GM12878 (cell line): ENCODE results near the gene ARAP2. TPM values are rescaled to one million over a fixed set of nuclear protein-coding genes. Genes with fewer than 3 reads are reported as not detected.

ENCODE experiments used
- ATAC-seq: fragments of 200-7000 bp; cut with Tn5 transposase; 3 replicates; pipeline ENCODE4 v1.9.1; 2020; ENCODE audit warnings: mild to moderate bottlenecking, moderate library complexity
- BruUV-seq: library from RNA; stranded (reverse); fragments of 400-500 nt; replicated peaks from 2 replicates; lab custom pipeline; 2021; lab: Mats Ljungman, UMichigan
- CTCF ChIA-PET: fragments of 300-600 bp; sonication (Branson Sonifier 250); formaldehyde crosslinking; extraction: SDS; loops from one replicate; lab custom pipeline; 2021; ENCODE audit warnings: inconsistent platforms; lab: Yijun Ruan, JAX
- POLR2A ChIA-PET: fragments of 350-600 bp; formaldehyde crosslinking; extraction: SDS; loops from one replicate; lab custom pipeline; 2021; ENCODE audit warnings: inconsistent platforms; lab: Charles Lee
- RAD21 ChIA-PET: fragments of 300-600 bp; sonication (Branson Sonifier 250); formaldehyde crosslinking; loops from one replicate; lab custom pipeline; 2023; ENCODE audit warnings: antibody characterized with exemption; ENCODE audit not compliant: unreplicated experiment; lab: Charles Lee
- SMC1A ChIA-PET: fragments of 300-600 bp; sonication (Branson Sonifier 250); formaldehyde crosslinking; loops from one replicate; lab custom pipeline; 2023; ENCODE audit not compliant: unreplicated experiment, uncharacterized antibody; lab: Charles Lee
- DNase-seq: peaks from one replicate; pipeline ENCODE4 v3.0.0-alpha.2; 2011; ENCODE audit warnings: low read depth, low spot score
- FAIRE-seq: peaks from 3 replicates; lab custom pipeline; 2011; peaks lifted over from hg19 to GRCh38; lab: Jason Lieb, UNC
- H2AFZ ChIP-seq: 2 replicates; pipeline ENCODE4 v1.6.0; 2011; ENCODE audit warnings: low read depth, low read length, control low read depth; ENCODE audit not compliant: control insufficient read depth
- H3K27ac ChIP-seq: 2 replicates; pipeline ENCODE4 v1.5.1; 2011; ENCODE audit warnings: control low read depth; ENCODE audit not compliant: control insufficient read depth, insufficient read depth
- H3K27me3 ChIP-seq, 2 experiments: replicated peaks in 1 of 2; 2 replicates each; pipeline versions ENCODE4 v1.6.0 to v1.6.1; 2011; ENCODE audit warnings: low read length in 1 of 2; ENCODE audit not compliant: control insufficient read depth in 2 of 2, insufficient read depth in 2 of 2
- H3K36me3 ChIP-seq, 2 experiments: 2 replicates each; pipeline ENCODE4 v1.5.1; 2011; ENCODE audit warnings: low read length in 1 of 2; ENCODE audit not compliant: control insufficient read depth in 2 of 2, insufficient read depth in 2 of 2
- H3K4me1 ChIP-seq: 2 replicates; pipeline ENCODE4 v1.6.1; 2011; ENCODE audit warnings: mild to moderate bottlenecking, low read length, moderate library complexity, mixed read lengths; ENCODE audit not compliant: control insufficient read depth, insufficient read depth
- H3K4me2 ChIP-seq: 2 replicates; pipeline ENCODE4 v1.6.0; 2011; ENCODE audit warnings: control low read depth; ENCODE audit not compliant: control insufficient read depth, insufficient read depth
- H3K4me3 ChIP-seq: fragments of 200-600 bp; sonication (generic); 2 replicates; pipeline ENCODE4 v1.5.1; 2016
- H3K79me2 ChIP-seq: 2 replicates; pipeline ENCODE4 v1.6.0; 2011; ENCODE audit warnings: low read length; ENCODE audit not compliant: control insufficient read depth, insufficient read depth
- H3K9ac ChIP-seq: 2 replicates; pipeline ENCODE4 v1.8.0; 2011; ENCODE audit warnings: low read length, control low read depth, mixed read lengths; ENCODE audit not compliant: control insufficient read depth, insufficient read depth
- H3K9me3 ChIP-seq: replicated peaks from 3 replicates; pipeline ENCODE4 v1.5.1; 2011; ENCODE audit warnings: mild to moderate bottlenecking, low read length; ENCODE audit not compliant: control insufficient read depth, insufficient read depth
- H4K20me1 ChIP-seq: 2 replicates; pipeline ENCODE4 v1.6.0; 2011; ENCODE audit not compliant: control insufficient read depth, insufficient read depth
- DPF2 ChIP-seq: fragments of 450-650 bp; IDR thresholded peaks from 2 replicates; pipeline ENCODE4 v1.6.1; 2017; ENCODE audit warnings: mild to moderate bottlenecking
- E4F1 ChIP-seq: fragments of 450-650 bp; IDR thresholded peaks from 2 replicates; pipeline ENCODE4 v1.6.1; 2018; ENCODE audit warnings: borderline replicate concordance, mild to moderate bottlenecking; ENCODE audit not compliant: partially characterized antibody
- FOXK2 ChIP-seq: fragments of 450-650 bp; IDR thresholded peaks from 2 replicates; pipeline ENCODE4 v1.6.1; 2017; ENCODE audit warnings: mild to moderate bottlenecking, moderate library complexity
- HDAC2 ChIP-seq: fragments of 200-600 bp; sonication (generic); IDR thresholded peaks from 2 replicates; pipeline ENCODE4 v1.6.1; 2017
- HDGF ChIP-seq: fragments of 450-650 bp; IDR thresholded peaks from 2 replicates; pipeline ENCODE4 v1.6.1; 2016; ENCODE audit warnings: antibody characterized with exemption
- JUND ChIP-seq: IDR thresholded peaks from 2 replicates; pipeline ENCODE4 v1.6.1; 2012; ENCODE audit warnings: low read depth, mild to moderate bottlenecking, low read length, improper control_type of control experiment, moderate library complexity
- KAT2A ChIP-seq: conservative IDR thresholded peaks from 2 replicates; pipeline ENCODE4 v1.6.1; 2011; ENCODE audit warnings: low read depth, low read length; ENCODE audit not compliant: control insufficient read depth
- MEF2A ChIP-seq: IDR thresholded peaks from 2 replicates; pipeline ENCODE4 v1.6.1; 2011; ENCODE audit warnings: low read depth, mild to moderate bottlenecking, low read length, moderate library complexity; ENCODE audit not compliant: insufficient read depth
- NKRF ChIP-seq: fragments of 450-650 bp; conservative IDR thresholded peaks from 2 replicates; pipeline ENCODE4 v1.6.1; 2017; ENCODE audit warnings: mild to moderate bottlenecking, moderate library complexity
- NR2C2 ChIP-seq: IDR thresholded peaks from 2 replicates; pipeline ENCODE4 v1.6.1; 2011; ENCODE audit warnings: borderline replicate concordance, low read depth; ENCODE audit not compliant: control insufficient read depth, insufficient read length
- NR2F1 ChIP-seq: fragments of 450-650 bp; conservative IDR thresholded peaks from 2 replicates; pipeline ENCODE4 v1.6.1; 2017; ENCODE audit warnings: mild to moderate bottlenecking
- POLR2A ChIP-seq: IDR thresholded peaks from 2 replicates; pipeline ENCODE4 v1.6.1; 2011; ENCODE audit warnings: low read depth, mild to moderate bottlenecking, low read length
- SIN3A ChIP-seq: IDR thresholded peaks from 2 replicates; pipeline ENCODE4 v1.6.1; 2012; ENCODE audit warnings: low read depth, low read length, improper control_type of control experiment
- SIX5 ChIP-seq: IDR thresholded peaks from 2 replicates; pipeline ENCODE4 v1.6.1; 2011; ENCODE audit warnings: mild to moderate bottlenecking, low read depth, low read length, moderate library complexity; ENCODE audit not compliant: severe bottlenecking
- SMAD5 ChIP-seq: IDR thresholded peaks from 2 replicates; pipeline ENCODE4 v1.6.1; 2016; ENCODE audit warnings: antibody characterized with exemption, low read depth
- SUZ12 ChIP-seq: fragments of 200-600 bp; sonication (generic); IDR thresholded peaks from one replicate; pipeline ENCODE4 v1.6.1; 2018; ENCODE audit warnings: antibody characterized with exemption, mild to moderate bottlenecking; ENCODE audit not compliant: unreplicated experiment
- TCF12 ChIP-seq: IDR thresholded peaks from 2 replicates; pipeline ENCODE4 v1.6.1; 2011; ENCODE audit warnings: low read depth, mild to moderate bottlenecking, low read length
- YBX1 ChIP-seq: fragments of 450-650 bp; IDR thresholded peaks from 2 replicates; pipeline ENCODE4 v1.6.1; 2016; ENCODE audit warnings: antibody characterized with exemption
- YY1 ChIP-seq: IDR thresholded peaks from 2 replicates; pipeline ENCODE4 v1.6.1; 2011; ENCODE audit warnings: low read depth, mild to moderate bottlenecking, low read length
- ZBED1 ChIP-seq: IDR thresholded peaks from 2 replicates; pipeline ENCODE4 v1.6.1; 2016; ENCODE audit warnings: borderline replicate concordance
- WGBS: methylation state at CpG from one replicate; pipeline ENCODE4 v1.1.6; 2016; ENCODE audit warnings: low lambda C conversion rate; ENCODE audit not compliant: insufficient replicate concordance, insufficient coverage; ENCODE audit errors: missing lambda C conversion rate; 5-methylcytosine and 5-hydroxymethylcytosine counted together
- in situ Hi-C: fragments of 300-500 bp; cut with MboI; formaldehyde crosslinking; loops from 9 replicates; pipeline ENCODE4 v1.14.3; 2018; ENCODE audit warnings: mixed read lengths
- intact Hi-C: fragments of 100-400 bp; cut with micrococcal nuclease; formaldehyde crosslinking; loops from one replicate; pipeline ENCODE4 v1.14.2; 2022; ENCODE audit not compliant: unreplicated experiment
- polyA plus RNA-seq, 11 experiments: library from polyadenylated mRNA; depleted of rRNA in 4 of 11; unstranded in 6 of 11; stranded (reverse) in 5 of 11; fragments of >200 nt; fragmentation: Nextera tagmentation in 4 of 11; fragmentation: Illumina TruSeq in 1 of 11; extraction: Ambion mirVana in 4 of 11; extraction: Trizol in 1 of 11; gene quantifications; 1 replicate in 1 of 11; 2 replicates in 10 of 11; pipeline versions ENCODE4 v1.2.1 to v1.2.3, GENCODE V29; 2011 to 2016; ENCODE audit warnings: inconsistent platforms in 2 of 11, missing spikeins in 2 of 11, low read depth in 1 of 11
- total RNA-seq, 4 experiments: library from RNA; depleted of rRNA in 3 of 4; stranded (reverse); fragments of >200 nt in 3 of 4; fragmentation: Illumina TruSeq in 1 of 4; extraction: Trizol in 1 of 4; gene quantifications; 2 replicates each; pipeline versions ENCODE4 v1.2.1 to v1.2.3, GENCODE V29; 2013 to 2021

The ARAP2 gene
- total and polyA plus RNA-seq, 10 of the 15 experiments (the other 5 are each of a cell fraction or from before 2014, with no cell fraction given): 5.4 to 36.1 (median 12.2) TPM

- TF ChIP-seq NKRF (no peak), YY1 (peak; percentile 77), E4F1 (no peak)
Observed at GRCh38 chr4:36255577-36255976, 11.3 kb upstream of the ARAP2 start (continued).

- ChIA-PET SMC1A (interaction anchor here (0.6 to 8.0 kb wide), 18 partner anchors 11 to 506 kb away, joined by 3 to 78 read pairs (median 7); partner anchors contain the start of gene ARAP2), POLR2A (interaction anchor here (0.5 to 1.7 kb wide), 4 partner anchors 11 to 301 kb away, joined by 3 to 6 read pairs (median 4); no protein-coding TSS in a partner anchor), RAD21 (interaction anchor here (0.7 to 5.6 kb wide), 11 partner anchors 11 to 298 kb away, joined by 3 to 51 read pairs (median 5); partner anchors contain the start of gene ARAP2), CTCF (interaction anchor here (0.6 to 6.0 kb wide), 12 partner anchors 9 to 320 kb away, joined by 3 to 73 read pairs (median 4); partner anchors contain the start of gene ARAP2)
- no peaks in the 10 kb centered on the region; the same call in 2 of the 3 replicates for H3K9me3 ChIP-seq
- intact Hi-C loops: no loop called here
- FAIRE-seq: no peak
- no peak overlapping the region for H2AFZ ChIP-seq
- no peak for ATAC-seq
- 90% methylated on average over 2 of the region's 2 CpGs for WGBS
- peaks cover 11% of the 10 kb centered on the region for H3K4me1 ChIP-seq
- in situ Hi-C loops: no loop called here
- H3K9ac ChIP-seq: no peak overlapping the region
- no peak for DNase-seq
- H3K4me2 ChIP-seq: no peak overlapping the region
- no TSS peak for BruUV-seq
- H4K20me1 ChIP-seq: no peaks in the 10 kb centered on the region
- no peaks in the 10 kb centered on the region for H3K36me3 ChIP-seq
- H3K4me3 ChIP-seq: no peak overlapping the region
- no peaks in the 10 kb centered on the region for H3K79me2 ChIP-seq
- no peak overlapping the region for H3K27ac ChIP-seq
- H3K27me3 ChIP-seq: no peaks in the 10 kb centered on the region
- no peak for TF ChIP-seq SUZ12
- TF ChIP-seq DPF2: no peak
- TF ChIP-seq SIN3A: no peak
- no peak for TF ChIP-seq YBX1
- no peak for TF ChIP-seq SMAD5
- no peak for TF ChIP-seq KAT2A
- no peak for TF ChIP-seq SIX5
- TF ChIP-seq POLR2A: no peak
- no peak for TF ChIP-seq NR2F1
- no peak for TF ChIP-seq HDGF
- no peak for TF ChIP-seq TCF12
- TF ChIP-seq MEF2A: no peak
- no peak for TF ChIP-seq NR2C2
- no peak for TF ChIP-seq FOXK2
- no peak for TF ChIP-seq JUND
- TF ChIP-seq ZBED1: no peak
- TF ChIP-seq HDAC2: no peak
Observed at GRCh38 chr4:36254371-36254770, 10.1 kb upstream of the ARAP2 start.
